NK-92 (cell line): ENCODE data around the gene PSME1.

Experiments used
- DNase-seq: peaks from one replicate; lab custom pipeline; 2025; ENCODE audit not compliant: unreplicated experiment; lab: John Stamatoyannopoulos, UW

The PSME1 gene

DNA sequence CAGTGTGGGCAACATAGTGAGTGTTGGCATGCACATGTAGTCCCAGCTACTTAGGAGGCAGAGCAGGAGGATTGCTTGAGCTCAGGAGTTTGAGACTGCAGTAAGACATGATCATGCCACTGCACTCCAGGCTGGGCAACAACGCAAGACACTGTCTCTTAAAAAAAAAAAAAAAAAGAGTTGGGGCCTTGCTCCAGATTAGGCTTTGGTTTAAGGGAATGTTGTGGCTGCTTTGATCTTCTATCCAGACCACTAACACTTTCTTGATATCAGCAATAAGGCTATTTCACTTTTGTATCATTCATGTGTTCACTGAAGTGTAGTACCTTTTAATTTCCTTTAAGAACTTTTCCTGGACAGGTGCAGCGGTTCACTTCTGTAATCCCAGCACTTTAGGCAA is 8.3 kb upstream of the PSME1 start:
- DNase-seq, result no peak

DNA sequence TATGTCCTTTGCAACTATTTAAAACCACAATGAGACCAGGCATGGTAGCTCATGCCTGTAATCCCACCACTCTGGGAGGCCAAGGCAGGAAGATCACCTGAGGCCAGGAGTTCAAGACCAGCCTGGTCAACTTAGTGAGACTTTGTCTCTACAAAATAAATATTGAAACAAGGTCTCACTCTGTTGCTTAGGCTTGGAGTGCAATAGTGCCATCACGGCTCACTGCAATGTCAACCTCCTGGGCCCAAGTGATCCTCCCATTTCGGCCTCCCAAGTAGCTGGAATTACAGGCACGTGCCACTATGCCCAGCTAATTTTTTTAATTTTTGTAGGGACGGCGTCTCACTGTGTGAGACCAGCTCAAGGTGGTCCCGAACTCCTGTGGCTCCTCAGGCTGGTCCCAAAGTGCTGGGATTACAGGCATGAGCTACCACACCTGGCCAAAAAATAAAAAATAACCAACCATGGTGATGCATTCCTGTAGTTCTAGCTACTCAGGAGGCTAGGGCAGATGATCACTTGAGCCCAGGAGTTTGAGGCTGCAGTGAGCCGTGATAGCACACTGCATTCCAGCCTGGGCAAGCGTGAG is 6.5 kb upstream of the PSME1 start:
- no peak for DNase-seq

DNA sequence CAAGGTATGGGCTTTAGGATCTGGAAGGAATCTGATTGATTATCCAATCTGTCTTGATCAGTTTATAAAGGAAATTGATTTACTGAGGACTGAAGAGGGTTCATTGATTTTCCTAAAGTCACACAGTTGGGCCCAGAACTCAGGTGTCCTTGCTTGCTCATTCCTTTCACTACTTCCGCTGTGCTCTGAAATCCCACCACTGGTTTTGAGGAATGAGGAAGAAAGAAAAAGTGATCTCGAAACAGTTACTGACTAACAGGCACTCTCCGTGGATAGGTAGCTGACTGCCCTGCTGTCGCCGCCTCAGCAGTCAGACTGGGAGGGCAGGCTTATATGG is 5.6 kb upstream of the PSME1 start, which contains the start of gene FITM1:
Gene FITM1 (plus strand): TSS at position 280 of the 337 bp plus-strand sequence. CDS start 905 bp downstream, outside the sequence.
- no peak for DNase-seq

GRCh38 chr14:24130717-24131548 is 5.1 kb upstream of the PSME1 start:
- no peak for DNase-seq

DNA sequence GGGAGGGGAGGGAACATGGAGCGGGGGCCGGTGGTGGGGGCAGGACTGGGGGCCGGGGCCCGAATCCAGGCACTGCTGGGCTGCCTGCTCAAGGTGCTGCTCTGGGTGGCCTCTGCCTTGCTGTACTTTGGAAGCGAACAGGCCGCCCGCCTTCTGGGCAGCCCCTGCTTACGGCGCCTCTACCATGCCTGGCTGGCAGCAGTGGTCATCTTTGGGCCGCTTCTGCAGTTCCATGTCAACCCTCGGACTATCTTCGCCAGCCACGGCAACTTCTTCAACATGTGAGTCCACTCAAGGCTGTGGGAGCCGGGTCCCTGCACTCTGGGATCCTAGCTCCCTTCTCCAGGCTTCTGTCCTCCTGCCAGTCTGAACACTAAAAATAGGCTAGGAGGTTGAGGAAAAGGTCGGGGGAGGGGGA is 4.4 kb upstream of the PSME1 start:
- DNase-seq, result no peak

GRCh38 chr14:24132061-24132685 is 3.8 kb upstream of the PSME1 start:
- no peak for DNase-seq

- no peak for DNase-seq
Measured at GRCh38 chr14:24132976-24133375, 3.0 kb upstream of the PSME1 start.

GRCh38 chr14:24133735-24134134 is 2.3 kb upstream of the PSME1 start:
- no peak for DNase-seq

GRCh38 chr14:24135584-24135833 is 485 bp upstream of the PSME1 start:
- no peak for DNase-seq

DNA sequence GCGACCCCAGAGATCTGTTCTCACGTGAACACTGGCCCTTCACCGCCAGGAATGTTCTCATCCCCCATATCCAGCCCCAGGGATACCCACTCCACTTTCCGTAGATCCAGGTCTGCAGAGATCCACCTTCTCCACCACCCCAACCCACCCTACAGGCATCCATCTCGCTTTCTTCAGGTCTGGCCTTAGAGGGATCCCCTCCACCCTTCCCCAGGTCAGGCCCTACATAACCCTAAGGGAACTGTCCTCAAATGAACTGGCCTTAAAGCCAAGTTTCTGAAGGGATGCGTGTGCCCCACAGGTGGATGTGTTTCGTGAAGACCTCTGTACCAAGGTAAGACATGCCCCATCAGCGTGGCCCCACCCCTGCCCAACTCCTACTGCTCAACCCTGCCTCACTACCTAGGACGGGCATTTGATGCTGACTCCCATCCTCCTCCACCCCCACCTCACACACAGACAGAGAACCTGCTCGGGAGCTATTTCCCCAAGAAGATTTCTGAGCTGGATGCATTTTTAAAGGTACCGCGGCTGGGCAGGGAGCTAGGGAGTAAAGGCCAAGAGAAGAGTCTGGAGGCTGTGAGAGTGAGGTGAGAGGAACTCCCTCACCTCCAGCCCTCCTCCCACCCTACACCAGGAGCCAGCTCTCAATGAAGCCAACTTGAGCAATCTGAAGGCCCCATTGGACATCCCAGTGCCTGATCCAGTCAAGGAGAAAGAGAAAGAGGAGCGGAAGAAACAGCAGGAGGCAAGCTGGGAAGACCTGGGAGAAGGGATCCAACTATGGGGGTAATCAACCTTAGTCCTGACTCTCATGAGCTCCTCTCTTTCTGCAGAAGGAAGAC is 912 bp downstream of the PSME1 start:
- DNase-seq, result no peak

- no peak for DNase-seq
Measured at GRCh38 chr14:24137529-24138395, 1.8 kb downstream of the PSME1 start.

GRCh38 chr14:24138396-24139271 is 2.6 kb downstream of the PSME1 start:
- no peak for DNase-seq

- DNase-seq, result no peak
Measured at GRCh38 chr14:24139272-24139934, 3.4 kb downstream of the PSME1 start.

- peak; percentile 98 for DNase-seq
Measured at GRCh38 chr14:24141097-24141880, 5.3 kb downstream of the PSME1 start, which contains the start of gene EMC9. TSS of gene EMC9 (minus strand) at chr14:24141591. CDS start at chr14:24141304, 287 bp downstream.

DNA sequence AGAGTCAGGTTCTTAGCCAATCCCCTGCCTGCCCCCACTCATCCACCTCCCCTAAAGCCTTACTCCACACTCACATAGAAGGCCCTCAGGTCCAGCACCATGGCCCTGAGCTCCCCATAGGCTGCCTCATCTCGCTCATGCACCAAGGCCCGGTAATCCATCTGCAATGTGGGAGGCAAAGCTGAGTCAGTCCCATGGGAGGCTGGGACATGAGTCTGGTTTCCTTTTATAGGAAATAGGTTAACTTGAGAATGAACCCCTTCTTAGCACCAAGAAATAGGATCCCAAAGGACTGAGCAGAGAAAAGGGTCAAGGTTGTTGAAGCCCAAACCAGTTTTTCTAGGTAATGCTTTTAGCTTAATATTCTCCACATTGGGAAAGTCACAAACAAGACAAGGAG is 7.5 kb downstream of the PSME1 start:
- no peak for DNase-seq

DNA sequence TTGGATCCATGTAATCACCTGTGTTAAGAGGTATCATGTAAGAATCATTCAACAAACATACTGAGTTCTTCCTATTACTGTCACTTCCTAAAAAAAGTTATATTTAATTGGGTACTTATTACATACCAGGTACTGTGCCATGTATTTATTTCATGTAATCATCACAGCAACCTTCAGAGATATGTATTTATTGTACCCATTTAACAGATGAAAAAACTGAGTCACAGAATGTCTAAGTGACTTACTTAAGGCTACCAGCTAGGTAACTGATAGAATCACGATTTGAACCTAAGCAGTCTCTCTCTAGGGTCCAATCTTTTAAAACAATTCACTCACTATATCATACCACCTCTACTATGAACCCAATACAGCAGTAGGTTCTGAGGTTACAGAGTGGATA is 8.5 kb downstream of the PSME1 start:
- no peak for DNase-seq

- DNase-seq, result no peak
Measured at GRCh38 chr14:24145219-24145618, 9.2 kb downstream of the PSME1 start.
